Raji (cell line): ENCODE data around the gene BRF1.

Source experiments
- POLR2A ChIP-seq: IDR thresholded peaks from 2 replicates; pipeline ENCODE4 v1.6.1; 2011; ENCODE audit warnings: low read depth, low read length, control low read depth; ENCODE audit not compliant: insufficient read depth

The BRF1 gene

GRCh38 chr14:105287249-105288102, 13.3 kb downstream of the BRF1 start:
- no peak for TF ChIP-seq POLR2A

DNA sequence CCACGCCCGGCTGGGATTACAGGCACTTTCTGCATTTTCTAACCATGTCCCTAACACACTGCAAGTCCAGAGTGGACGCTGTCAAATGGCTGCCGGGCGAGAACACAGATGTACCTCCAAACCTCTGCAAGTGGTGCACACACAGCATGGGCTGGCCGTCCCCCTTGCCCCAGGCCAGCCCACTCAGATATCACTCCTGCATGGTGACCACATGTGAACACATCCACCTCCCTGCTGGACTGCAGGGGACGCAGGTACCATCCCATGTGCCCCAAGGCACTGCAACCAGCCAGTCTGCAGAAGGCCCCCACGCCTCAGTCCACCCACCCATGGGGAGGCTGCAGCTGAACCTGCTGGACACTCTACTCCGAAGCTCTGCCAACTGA, 14.0 kb downstream of the BRF1 start:
- TF ChIP-seq POLR2A, result no peak

DNA sequence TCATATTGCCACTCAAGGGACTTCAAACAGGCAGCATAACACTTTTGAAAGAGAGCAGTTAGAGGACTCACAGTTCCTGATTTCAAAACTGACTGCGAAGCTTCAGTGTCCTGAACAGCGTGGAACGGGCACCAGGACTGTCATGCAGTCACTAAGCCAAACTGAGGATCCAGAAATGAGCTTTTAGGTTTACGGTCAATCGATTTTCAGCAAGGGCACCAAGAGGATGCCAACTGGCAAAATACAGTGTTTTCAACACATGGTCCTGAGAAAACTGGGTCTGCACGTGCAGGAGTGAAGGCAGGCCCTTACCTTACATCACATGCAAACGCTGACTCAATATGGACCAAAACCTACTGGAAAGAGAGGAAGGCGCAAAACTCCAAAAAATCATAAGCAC, 15.6 kb downstream of the BRF1 start:
- TF ChIP-seq POLR2A, result no peak

GRCh38 chr14:105283899-105284298, 16.9 kb downstream of the BRF1 start:
- TF ChIP-seq POLR2A, result no peak

GRCh38 chr14:105283028-105283427, 17.8 kb downstream of the BRF1 start:
- no peak for TF ChIP-seq POLR2A

- TF ChIP-seq POLR2A, result no peak
Measured at GRCh38 chr14:105282098-105282725, 18.6 kb downstream of the BRF1 start.

DNA sequence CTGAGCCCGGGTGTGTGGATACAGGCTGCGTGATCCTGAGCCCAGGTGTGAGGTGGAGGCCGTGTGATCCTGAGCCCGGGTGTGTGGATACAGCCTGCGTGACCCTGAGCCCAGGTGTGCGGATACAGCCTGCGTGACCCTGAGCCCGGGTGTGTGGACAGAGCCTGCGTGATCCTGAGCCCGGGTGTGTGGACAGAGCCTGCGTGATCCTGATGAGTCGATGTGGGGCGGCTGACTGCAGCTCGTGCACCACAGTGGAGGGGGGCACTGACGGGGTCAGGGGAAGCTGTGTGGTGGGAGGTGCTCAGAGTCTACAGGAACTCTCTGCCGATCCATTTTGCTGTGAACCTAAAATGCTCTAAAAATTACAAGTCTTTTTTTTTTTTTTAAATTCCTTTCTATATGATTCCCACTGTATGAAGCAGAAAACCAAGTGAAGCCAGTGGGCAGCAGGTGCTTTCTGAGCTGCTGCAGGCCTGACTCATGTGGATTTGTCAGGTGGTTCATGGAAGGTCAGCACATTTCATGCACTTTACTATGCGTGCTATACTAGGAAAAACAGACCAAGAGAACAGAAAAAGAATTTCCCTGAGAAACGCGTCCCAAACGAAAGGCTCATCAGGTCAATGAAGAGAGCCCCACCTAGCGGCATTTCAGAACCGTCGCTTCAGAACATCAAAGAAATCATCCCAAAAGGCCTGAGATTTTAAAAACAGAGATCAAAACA, 19.3 kb downstream of the BRF1 start:
- no peak for TF ChIP-seq POLR2A

DNA sequence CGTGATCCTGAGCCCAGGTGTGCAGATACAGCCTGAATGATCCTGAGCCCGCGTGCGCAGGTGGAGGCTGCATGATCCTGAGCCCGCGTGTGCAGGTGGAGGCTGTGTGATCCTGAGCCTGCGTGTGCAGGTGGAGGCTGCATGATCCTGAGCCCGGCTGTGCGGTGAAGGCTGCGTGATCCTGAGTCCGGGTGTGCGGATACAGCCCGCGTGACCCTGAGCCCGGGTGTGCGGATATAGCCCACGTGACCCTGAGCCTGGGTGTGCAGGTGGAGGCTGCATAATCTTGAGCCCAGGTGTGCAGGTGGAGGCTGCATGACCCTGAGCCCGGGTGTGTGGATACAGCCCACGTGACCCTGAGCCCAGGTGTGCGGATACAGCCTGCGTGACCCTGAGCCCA, 20.3 kb downstream of the BRF1 start:
- no peak for TF ChIP-seq POLR2A

GRCh38 chr14:105279642-105280361, 21.0 kb downstream of the BRF1 start:
- TF ChIP-seq POLR2A, result no peak

- TF ChIP-seq POLR2A, result no peak
Measured at GRCh38 chr14:105275267-105275946, 25.4 kb downstream of the BRF1 start.

DNA sequence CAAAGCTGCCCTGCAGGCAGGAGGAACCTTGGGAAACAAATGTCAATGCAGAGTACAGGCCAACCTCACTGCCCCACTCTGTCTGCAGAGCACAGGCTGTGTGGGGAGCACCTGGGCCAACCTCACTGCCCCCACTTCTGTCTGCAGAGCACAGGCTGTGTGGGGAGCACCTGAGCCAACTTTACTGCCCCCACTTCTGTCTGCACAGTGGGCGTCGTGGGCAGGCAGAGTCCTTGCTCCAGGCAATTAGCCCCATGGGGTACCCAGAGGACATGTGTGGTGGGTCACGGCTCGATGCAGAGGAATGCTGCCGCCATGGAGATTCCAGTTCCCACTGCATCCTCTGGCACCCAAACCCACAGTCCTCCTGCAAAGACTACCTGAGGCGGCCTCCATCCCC, 26.2 kb downstream of the BRF1 start:
- no peak for TF ChIP-seq POLR2A

DNA sequence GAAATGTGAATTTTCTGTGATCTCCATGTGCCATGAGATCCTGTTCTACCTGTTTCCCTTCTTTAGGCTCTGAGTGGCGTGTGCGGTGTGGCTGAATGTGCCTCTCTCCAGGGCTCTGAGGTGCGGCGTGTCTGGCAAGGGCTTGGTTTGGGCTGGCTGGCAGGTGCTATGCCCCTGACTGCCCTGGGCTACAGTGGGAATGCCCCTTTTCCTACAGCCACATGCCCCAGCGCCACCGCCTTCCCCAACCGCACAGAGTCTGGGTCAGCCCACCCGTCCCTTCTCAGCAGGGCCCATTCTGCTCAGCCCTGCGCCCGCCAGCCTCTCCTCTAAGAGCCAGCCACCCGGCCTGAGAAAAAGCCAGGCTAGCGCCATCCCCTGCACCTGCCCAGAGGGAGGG, 27.7 kb downstream of the BRF1 start:
- TF ChIP-seq POLR2A, result no peak

- no peak for TF ChIP-seq POLR2A
Measured at GRCh38 chr14:105272623-105273022, 28.2 kb downstream of the BRF1 start.

- TF ChIP-seq POLR2A, result no peak
Measured at GRCh38 chr14:105271224-105271890, 29.4 kb downstream of the BRF1 start.
